HG02885 (cell line): ENCODE measurements around the gene BANF2.

ENCODE experiments used
- ATAC-seq: cut with Tn5 transposase; IDR thresholded peaks from one replicate; pipeline ENCODE4 v1.9.1; 2021; ENCODE audit warnings: mild to moderate bottlenecking; ENCODE audit not compliant: unreplicated experiment, poor library complexity

Gene BANF2

DNA sequence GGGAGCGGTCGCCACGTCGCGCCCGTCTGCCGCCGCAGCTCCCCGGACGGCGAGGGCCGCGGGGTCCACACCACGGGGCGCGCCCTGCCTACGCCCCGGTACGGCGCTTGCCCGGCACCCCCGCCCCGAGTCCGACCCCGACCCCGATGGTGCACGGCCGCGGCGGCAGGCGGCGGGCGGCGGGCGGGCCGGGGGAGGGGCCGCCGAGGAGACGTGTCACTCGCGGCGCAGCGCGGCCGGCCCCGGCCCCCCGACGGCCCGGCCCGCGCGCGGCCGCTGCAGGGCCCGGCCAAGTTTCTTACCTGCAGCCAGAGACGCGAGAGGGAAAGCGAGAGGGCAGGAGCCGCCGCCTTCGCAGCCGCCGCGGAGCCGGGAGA lies 18.1 kb upstream of the BANF2 start:
- ATAC-seq = peak; percentile 2

DNA sequence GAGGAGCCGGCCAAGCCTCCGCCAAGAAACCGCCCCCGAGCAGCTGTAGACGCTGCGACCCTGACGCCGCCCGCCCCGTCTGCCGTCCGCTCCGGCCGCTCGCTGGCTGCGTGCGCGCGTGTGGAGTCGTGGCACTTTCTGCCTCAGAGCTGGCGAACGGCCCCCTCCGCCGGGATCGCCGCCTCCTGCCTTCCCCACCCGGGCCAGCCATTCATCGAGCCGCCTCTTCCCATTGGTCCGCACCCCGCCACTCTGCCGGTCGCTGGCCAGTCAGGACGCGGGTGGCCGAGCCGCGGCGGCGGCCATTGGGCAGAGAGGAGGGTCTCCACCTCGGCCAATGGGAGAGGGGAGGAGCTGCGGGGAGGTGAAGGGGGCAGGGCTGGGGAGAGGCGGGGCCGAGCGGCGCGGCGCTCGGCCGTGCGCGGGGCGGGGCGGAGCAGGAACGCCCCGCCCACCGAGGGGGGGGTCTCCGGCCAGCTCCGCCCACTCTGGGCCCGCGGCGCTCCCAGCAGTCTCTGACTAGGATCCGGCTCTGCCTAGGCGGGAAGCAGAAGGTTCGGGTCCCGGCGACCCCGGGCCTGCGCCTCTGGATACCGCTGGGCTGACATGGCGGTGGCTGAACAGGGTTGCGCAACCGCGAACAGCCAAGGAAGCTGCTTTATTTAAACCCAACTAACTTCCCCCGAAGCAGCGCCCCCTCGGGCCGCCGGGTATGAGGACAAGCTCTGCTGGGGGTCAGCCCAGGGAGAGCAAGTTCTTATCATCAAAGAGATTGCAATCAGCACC lies 17.5 kb upstream of the BANF2 start, which contains the start of gene RRBP1:
RRBP1 (minus strand) TSS at position 140 of the 786 bp plus-strand sequence. CDS start 21,735 bp downstream, outside the sequence.
- peak; percentile 92 for ATAC-seq

DNA sequence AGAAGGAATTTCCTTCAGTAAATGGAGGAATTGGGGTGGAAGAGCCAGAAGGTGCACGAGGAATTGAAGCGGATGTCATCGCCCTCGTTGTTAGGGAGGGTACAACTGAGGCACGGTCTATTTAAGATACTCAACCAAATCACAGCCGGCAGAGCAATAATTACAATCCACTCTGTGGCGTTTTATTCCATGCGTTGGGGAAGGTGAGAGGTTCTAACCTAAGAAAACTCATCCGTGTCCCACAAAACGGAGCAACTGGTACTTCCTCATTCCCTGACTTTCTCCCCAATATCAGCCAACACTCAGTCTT lies 16.9 kb upstream of the BANF2 start:
- no peak for ATAC-seq

DNA sequence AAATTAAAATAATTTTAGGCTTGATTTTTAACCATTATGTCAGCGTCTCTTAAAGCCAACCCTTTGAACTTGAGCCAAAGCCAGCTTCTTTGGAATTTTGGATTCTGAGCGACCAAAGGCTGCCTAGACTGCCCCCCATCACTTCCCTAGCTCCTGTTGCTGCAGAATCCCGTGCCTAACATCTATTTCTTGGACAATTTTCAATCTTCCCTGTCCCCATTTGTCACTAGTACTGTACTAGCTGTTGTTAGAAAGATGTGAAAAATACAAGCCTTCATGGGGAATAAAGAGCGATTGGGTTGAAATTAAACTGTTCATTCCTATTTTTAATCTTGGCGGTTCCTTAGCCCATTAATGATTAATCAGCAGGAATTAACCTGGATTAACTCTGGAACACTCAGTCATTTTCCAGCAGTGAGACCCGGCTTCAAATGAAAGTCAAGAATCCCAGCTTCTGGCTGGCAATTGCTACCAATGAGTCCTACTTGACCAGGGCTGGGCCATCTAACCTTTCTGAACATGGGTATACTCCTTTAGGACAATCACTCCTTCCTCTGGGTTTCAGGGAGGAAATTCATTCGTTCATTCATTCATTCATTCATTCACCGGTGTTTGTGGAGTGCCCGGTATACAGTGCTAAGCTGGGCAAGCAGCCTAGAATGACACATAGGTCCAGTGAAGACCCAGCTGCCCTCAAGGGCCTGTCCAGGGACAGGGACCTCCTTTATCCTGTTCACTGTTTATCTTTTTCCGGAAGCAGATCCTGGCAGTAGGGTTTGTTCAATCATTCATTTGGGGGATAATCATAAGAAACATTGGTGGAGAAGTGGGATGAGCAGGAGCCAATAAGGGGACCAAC lies 16.3 kb upstream of the BANF2 start:
- no peak for ATAC-seq

DNA sequence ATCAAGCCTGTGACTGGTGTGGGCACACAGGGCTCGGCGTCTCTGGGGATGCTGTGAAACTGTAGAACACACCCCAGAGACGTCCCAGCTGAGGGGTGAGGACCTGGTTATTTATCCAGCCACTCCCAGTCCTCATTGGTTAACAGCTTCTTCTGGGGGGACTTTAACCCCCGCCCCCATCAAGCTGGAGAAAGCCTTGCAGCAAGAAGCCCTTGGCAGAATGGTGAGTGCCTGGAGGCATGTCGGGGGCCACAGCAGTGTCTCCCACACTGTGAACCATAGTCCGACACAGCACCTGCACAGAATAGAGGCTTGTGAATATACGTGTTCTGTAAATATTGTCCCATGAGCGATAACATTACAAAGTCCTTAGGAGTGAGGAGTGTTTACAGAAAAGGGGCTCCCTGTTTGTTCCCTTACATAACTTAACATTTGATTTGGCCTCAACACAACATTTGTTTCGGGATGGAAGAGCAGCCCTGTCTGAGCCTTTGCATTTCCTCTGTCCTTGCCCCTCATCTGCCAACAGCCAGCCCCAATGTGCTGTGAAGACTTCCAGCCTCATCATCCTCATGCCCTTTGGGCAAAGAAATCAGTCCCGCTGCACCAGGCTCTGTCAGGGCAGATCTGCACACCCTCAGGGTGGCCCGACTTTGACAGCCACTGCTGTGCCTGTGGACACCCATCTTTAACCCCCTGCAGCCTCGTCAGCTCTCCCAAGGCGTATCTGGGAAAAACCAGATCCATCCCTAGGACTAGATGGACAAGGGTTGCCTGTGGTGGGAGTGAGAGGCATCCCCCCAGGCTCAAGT lies 15.5 kb upstream of the BANF2 start:
- no peak for ATAC-seq

DNA sequence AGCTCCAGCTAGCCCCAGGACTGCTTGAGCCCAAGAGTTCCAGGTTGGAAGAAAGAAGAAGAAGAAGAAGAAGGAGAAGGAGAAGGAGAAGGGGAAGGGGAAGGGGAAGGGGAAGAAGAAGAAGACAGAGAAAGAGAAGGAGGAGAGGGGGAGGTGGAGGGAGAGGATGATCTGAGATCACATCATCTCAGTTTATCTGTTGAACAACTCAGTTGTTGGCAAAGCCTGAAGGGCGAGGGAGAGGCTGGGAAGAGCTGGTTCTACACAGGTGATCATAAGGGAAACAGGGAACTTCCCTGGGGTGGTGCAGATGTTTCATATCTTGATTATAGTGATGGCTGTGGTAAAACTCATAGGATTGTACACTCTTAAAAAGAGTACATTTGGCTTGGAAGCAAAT lies 14.6 kb upstream of the BANF2 start:
- ATAC-seq = no peak

DNA sequence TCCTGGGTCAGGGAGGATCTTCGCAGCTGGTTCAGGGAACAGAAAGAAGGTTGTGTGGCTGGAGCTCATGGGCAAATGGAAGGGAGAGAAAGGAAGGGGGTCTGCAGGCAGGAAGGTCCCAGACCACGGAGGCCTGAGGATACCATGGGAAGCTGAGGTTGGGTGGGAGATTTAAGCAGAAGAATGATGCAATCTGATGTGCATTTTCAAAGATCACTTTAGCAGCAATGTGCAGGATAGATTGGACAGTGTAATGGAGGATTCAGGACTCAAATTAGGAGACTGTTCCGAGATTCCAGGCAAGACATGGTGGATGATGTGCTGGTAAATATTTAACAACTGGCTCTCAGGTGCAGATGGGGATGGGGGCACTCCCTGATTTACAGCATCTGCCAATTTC lies 12.0 kb upstream of the BANF2 start:
- no peak for ATAC-seq

DNA sequence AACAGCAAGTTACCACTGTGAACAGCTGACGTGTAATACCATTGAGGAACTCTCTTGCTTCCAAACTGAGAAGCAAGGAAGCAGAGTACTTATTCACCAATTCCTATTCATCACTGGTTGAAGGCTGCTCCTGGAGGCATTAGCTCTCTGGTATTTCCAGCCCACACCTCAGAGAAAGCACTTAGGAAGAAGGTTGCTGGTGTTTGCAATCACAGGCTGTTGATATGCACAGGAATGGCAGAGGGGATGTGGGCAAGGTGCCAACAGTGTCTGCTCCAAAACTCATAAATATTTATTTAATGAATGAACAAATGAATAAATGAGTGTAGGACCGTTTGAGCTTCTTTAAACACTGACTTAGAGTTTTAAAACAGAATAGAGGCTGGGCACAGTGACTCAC lies 10.8 kb upstream of the BANF2 start:
- ATAC-seq = no peak

DNA sequence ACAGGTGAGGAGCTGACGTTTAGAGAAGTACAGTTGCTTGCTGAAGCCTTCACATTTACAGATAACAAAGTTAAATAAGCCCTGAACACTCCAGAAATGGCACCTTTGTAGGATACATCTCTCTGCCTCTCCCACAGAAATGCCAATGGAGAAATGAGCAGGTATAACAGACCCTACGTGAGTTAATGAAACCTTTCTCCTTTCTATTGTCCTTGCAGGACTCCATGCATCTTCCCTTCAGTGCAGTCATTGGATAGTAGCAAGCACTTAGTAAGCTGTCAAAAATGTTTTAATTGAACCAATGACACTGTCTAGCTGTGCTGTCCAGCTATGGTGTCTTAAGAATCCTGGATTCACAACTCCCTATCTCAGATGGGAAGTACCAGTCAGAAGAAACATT lies 9.6 kb upstream of the BANF2 start:
- no peak for ATAC-seq

DNA sequence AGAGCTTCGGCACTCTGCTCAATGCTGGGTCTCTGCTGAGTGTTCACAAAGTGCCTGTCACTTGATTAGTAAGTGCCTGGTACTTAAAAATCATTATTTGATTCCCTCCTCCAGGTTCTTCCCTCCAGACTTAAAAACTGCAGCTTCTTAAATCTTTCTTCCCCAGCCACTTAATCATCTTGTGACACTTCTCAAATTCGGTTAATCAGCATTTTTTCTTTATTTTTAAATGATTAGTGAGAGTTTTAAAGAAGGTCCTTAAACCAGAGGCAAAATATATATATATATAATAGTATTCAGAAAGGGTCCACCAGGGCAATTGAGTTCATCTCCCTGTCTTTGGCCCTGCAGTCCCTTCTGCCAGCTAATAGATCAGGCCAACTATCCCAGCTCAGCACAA lies 8.0 kb upstream of the BANF2 start:
- ATAC-seq = no peak

DNA sequence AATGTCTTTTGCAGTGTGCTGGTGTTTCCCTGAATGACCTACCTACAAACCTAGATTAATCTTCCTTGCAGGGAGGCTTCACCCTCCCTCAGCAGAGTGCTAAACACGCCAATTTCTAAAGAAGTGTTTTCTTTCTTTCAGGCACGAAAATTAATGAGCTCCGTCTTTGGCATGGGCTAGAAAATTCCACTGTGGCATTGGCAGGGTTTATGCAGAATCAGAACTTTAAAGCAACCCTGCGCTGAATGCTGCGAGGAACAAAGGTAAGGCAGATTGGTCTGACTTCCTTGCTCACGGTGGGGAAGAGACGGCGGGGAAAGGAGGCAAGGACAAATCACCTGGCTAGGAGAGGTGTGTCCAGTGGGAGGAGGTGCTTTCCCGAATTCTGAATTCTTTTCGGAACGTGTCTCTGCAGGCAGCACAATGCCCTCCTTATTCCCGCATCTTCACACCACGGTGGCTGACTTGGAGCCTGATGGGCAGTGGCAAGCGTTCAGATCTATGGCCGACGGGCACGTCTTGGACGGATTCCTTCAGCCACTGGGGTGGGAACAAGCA lies 6.2 kb upstream of the BANF2 start:
- no peak for ATAC-seq

DNA sequence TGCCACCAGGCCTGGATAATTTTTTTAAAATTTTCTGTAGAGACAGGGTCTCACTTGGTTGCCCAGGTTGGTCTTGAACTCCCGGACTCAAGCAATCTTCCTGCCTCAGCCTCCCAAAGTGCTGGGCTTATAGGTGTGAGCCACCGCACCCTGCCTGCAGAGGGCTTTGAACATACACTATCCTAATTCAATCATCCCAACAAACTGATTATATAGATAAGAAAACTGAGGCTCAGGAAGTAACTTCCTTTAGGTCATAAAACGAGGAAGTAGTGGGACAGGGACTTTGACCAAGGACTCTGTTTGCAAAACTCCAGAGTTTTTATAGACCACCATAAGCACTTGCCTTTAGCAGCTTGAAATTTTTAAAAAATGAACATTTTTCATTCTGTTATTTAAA lies 5.0 kb upstream of the BANF2 start:
- ATAC-seq = no peak

DNA sequence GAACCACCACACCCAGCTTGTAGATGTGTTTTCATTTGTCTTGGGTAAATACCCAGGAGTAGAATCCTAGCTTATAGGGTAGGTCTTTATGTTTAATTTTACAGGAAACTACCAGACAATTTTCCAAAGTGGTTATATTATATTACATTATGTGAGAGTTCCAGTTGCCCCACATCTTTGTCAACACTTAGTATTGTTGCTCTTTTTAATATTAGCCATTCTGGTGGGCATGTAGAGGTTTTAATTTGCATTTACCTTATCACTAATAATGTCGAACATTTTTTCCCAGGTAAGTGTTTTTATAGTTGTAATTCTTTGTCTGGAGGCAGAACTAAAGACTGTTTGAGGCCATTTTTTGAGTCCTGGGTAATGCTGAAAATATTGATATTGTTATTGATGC lies 3.5 kb upstream of the BANF2 start:
- ATAC-seq = no peak

DNA sequence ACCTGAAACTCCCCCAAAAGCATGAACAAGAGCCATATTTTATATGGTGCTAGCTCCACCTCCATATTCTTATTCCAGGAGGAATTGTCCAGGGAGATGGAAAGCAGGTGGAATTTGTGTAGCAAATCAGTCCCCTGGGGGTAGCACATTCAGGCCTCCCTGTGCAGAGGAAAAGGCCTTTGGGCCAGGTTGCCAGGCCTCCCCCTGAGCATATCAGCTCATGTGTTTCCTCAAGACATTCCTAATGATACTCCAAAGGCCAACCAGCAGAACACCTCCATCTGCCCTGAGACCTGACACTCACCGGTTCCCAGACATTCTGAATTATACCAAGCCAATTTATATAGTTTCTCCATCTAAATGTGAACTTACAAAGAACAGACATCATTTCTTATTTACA lies 2.6 kb upstream of the BANF2 start:
- ATAC-seq = no peak

DNA sequence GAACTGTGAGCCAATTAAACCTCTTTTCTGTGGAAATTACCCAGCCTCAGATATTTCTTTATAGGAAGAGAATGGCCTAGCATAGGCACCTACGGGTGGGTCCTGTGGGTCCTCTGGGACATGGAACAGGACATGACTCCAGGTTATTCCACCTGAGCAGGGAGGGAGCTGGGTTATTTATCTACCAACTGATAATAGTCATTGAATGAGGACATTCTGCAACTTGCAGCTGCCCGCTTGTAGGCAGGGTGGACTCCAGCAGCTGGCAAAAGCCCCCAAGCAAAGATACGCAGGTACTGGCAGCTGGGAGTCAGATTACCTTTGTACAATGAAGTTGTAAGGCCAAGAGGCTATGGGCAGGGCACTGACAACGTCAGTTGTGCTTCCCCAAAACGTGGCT lies 1.4 kb upstream of the BANF2 start:
- ATAC-seq = no peak

DNA sequence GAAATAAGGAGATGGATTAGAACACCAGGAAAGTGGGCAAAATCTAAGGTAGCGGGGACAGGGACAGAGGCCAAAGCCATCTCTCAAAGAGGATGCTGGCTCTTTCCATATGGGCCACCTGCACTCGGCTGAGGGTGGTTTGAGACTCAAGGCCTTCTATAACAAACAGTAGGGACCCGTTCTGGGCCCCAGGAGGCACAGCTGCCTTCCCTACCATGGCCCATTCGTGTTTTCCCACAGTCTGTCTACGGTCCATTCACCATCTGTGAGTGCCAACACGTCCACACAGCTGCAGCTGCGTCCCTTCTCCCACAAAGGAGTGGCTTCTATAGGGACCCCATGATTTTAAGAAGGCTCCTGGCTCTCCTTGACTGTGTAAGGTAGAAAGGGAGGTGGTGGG lies 871 bp downstream of the BANF2 start:
- no peak for ATAC-seq

DNA sequence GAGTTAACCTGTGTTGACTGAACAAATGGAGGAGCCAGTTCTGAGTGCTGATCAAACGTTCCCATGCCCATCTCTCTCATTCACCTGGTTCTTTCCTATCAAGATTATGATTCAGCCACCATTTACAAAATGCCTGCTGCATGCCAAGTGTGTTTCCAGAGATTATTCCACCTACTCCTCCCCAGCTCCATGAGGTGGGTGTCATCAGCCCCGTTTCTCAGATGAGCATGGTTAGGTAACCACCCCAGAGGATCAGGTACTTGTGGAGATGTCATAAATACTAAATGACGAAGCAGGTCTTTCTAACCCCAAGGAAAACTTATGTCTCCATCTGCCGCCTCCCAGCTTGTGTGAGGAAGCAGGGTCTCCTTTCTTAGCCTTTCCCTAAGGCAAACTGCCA lies 2.1 kb downstream of the BANF2 start:
- ATAC-seq = no peak

DNA sequence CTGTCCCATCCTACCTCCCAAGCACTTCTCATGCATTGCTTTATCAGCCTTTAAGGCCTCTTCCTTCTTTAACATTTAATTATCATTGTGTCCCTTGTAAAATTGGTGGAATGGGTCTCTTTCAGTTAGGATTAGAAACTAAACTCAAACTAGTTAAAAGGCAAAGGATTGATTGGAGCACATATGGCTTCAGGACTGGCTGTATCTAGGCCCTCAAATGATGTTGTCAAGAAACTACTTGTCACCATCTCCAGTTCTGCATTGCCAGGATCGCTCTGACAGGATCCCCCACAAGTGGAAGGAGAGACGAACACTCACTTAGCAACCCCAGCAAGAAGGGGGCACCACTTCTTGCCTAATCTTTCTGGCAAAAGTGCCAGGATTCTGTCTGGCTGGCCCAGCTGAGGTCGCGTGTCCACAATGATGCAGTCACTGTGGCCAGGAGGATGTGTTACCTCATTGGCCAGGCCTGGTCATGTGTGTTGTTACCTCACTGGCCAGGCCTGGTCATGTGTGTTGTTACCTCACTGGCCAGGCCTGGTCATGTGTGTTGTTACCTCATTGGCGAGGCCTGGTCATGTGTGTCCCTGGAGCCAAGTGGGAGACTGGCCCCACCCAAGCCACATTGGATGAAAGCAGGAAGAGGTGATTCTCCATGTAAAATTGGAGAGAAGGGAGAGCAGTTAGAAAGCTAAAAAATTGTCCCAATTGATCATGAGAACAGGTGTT lies 5.0 kb downstream of the BANF2 start:
- ATAC-seq = no peak

DNA sequence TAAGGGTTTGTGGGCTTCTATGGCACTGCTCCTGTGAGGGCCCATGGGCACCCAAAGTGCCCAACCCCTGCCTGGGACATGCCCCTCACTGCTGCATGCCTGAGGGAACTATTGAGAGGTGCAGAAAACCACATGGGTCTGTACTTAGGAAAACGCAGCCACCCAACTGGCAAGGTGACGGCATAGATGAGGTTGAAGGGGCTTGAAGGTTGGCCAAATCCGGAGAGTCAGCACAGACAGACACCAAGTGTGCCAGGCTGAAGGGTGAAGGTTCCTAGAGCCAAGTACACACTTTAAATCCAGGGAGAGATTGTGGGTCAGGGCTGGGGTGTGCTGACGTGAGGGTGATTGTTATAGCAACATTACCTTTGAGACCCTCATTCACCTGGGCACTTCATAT lies 6.2 kb downstream of the BANF2 start:
- ATAC-seq = no peak

DNA sequence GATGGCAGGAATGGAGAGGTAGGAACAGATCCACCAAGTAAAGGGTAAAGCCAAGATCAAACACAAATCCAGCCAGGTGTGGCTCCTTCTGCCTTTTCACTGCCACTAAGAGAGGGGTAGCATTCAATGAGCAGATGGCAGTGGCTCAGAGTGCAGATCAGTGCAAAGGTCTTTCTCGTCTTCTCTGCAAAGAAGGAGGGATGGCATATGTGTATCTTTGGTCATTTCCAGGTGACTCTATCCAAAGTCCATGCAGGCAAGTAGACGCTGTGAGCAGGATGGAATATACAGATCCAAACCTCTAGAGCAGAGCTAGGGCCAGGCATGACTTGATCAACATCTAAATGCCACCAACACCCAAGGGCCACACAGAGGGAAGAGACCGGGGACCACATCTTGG lies 6.9 kb downstream of the BANF2 start:
- ATAC-seq = no peak
